H1 (cell line): Measurements from ENCODE around the gene EPM2A. TPM values are rescaled to one million over a fixed set of nuclear protein-coding genes. Genes with fewer than 3 reads are reported as not detected.

Experiments
- FOSL1 ChIP-seq: IDR thresholded peaks from 2 replicates; pipeline ENCODE4 v1.6.1; 2011; ENCODE audit warnings: mild to moderate bottlenecking, low read depth, low read length, moderate library complexity; ENCODE audit not compliant: insufficient read depth
- SP2 ChIP-seq: IDR thresholded peaks from 2 replicates; pipeline ENCODE4 v1.6.1; 2012; ENCODE audit warnings: mild to moderate bottlenecking, low read length, inconsistent platforms
- polyA plus RNA-seq, 7 experiments: library from polyadenylated mRNA; depleted of rRNA in 3 of 7; stranded (reverse) in 5 of 7; unstranded in 2 of 7; fragments of >200 nt in 5 of 7; fragments of 200-250 nt in 2 of 7; gene quantifications; 1 replicate in 5 of 7; 2 replicates in 1 of 7; 4 replicates in 1 of 7; pipeline versions ENCODE4 v1.2.1 to v1.2.3, GENCODE V29; 2011 to 2013; ENCODE audit warnings: missing spikeins in 2 of 7, mixed read lengths in 2 of 7
- total RNA-seq: library from RNA; stranded (reverse); fragmentation: NEBNext Ultra II Directional; extraction: Animal tissue kit (Norgen Biotek cat#: 25700); gene quantifications from 2 replicates; pipeline ENCODE4 v1.2.1, GENCODE V29; 2021
- TF ChIP-seq, protein P1 (sequence below): fragments of 300-600 bp; sonication (generic); IDR thresholded peaks from 2 replicates; pipeline ENCODE4 v1.7.1; 2012; ENCODE audit warnings: low read length, moderate library complexity, mild to moderate bottlenecking, inconsistent platforms; ENCODE audit not compliant: insufficient replicate concordance

Gene EPM2A
- total and polyA plus RNA-seq, 2 of the 8 experiments (the other 6 are each of a cell fraction or from before 2014, with no cell fraction given), result 2.3 to 6.2 TPM

DNA sequence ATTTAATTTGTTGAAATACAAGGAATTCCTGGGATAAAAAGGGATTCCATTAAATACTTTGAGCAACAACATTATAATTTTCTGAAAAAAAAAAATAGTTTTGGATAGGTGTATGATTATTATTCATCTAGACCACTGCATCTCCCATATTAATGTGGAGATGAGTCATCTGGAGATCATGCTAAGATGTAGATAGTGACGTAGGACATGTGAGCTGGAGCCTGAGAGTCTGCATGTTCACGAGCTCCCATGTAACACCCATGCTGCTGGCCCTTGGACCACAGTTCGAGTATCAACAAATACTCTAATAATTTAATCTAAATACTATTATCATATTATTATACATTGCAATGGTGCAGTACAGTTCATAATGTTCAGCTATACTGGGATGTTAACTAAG, 91.6 kb downstream of the EPM2A start (continued):
- TF ChIP-seq, protein P1, sequence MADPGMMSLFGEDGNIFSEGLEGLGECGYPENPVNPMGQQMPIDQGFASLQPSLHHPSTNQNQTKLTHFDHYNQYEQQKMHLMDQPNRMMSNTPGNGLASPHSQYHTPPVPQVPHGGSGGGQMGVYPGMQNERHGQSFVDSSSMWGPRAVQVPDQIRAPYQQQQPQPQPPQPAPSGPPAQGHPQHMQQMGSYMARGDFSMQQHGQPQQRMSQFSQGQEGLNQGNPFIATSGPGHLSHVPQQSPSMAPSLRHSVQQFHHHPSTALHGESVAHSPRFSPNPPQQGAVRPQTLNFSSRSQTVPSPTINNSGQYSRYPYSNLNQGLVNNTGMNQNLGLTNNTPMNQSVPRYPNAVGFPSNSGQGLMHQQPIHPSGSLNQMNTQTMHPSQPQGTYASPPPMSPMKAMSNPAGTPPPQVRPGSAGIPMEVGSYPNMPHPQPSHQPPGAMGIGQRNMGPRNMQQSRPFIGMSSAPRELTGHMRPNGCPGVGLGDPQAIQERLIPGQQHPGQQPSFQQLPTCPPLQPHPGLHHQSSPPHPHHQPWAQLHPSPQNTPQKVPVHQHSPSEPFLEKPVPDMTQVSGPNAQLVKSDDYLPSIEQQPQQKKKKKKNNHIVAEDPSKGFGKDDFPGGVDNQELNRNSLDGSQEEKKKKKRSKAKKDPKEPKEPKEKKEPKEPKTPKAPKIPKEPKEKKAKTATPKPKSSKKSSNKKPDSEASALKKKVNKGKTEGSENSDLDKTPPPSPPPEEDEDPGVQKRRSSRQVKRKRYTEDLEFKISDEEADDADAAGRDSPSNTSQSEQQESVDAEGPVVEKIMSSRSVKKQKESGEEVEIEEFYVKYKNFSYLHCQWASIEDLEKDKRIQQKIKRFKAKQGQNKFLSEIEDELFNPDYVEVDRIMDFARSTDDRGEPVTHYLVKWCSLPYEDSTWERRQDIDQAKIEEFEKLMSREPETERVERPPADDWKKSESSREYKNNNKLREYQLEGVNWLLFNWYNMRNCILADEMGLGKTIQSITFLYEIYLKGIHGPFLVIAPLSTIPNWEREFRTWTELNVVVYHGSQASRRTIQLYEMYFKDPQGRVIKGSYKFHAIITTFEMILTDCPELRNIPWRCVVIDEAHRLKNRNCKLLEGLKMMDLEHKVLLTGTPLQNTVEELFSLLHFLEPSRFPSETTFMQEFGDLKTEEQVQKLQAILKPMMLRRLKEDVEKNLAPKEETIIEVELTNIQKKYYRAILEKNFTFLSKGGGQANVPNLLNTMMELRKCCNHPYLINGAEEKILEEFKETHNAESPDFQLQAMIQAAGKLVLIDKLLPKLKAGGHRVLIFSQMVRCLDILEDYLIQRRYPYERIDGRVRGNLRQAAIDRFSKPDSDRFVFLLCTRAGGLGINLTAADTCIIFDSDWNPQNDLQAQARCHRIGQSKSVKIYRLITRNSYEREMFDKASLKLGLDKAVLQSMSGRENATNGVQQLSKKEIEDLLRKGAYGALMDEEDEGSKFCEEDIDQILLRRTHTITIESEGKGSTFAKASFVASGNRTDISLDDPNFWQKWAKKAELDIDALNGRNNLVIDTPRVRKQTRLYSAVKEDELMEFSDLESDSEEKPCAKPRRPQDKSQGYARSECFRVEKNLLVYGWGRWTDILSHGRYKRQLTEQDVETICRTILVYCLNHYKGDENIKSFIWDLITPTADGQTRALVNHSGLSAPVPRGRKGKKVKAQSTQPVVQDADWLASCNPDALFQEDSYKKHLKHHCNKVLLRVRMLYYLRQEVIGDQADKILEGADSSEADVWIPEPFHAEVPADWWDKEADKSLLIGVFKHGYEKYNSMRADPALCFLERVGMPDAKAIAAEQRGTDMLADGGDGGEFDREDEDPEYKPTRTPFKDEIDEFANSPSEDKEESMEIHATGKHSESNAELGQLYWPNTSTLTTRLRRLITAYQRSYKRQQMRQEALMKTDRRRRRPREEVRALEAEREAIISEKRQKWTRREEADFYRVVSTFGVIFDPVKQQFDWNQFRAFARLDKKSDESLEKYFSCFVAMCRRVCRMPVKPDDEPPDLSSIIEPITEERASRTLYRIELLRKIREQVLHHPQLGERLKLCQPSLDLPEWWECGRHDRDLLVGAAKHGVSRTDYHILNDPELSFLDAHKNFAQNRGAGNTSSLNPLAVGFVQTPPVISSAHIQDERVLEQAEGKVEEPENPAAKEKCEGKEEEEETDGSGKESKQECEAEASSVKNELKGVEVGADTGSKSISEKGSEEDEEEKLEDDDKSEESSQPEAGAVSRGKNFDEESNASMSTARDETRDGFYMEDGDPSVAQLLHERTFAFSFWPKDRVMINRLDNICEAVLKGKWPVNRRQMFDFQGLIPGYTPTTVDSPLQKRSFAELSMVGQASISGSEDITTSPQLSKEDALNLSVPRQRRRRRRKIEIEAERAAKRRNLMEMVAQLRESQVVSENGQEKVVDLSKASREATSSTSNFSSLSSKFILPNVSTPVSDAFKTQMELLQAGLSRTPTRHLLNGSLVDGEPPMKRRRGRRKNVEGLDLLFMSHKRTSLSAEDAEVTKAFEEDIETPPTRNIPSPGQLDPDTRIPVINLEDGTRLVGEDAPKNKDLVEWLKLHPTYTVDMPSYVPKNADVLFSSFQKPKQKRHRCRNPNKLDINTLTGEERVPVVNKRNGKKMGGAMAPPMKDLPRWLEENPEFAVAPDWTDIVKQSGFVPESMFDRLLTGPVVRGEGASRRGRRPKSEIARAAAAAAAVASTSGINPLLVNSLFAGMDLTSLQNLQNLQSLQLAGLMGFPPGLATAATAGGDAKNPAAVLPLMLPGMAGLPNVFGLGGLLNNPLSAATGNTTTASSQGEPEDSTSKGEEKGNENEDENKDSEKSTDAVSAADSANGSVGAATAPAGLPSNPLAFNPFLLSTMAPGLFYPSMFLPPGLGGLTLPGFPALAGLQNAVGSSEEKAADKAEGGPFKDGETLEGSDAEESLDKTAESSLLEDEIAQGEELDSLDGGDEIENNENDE, result no peak
- TF ChIP-seq SP2 (no peak), FOSL1 (no peak)
